Trophoblast cell (in vitro differentiated cells and primary cell): ENCODE results near the gene MMUT.

ENCODE experiments used
- DNase-seq, 2 donors: peaks; one replicate each; pipeline ENCODE4 v3.0.0-alpha.2; 2016
- H2AFZ ChIP-seq: 2 replicates; pipeline ENCODE4 v1.6.1; 2013; ENCODE audit warnings: low read length, moderate library complexity, mild to moderate bottlenecking; ENCODE audit not compliant: insufficient read depth, poor library complexity
- H2AK5ac ChIP-seq: 2 replicates; pipeline ENCODE4 v1.6.1; 2013; ENCODE audit warnings: mild to moderate bottlenecking, low read length
- H2BK120ac ChIP-seq: 2 replicates; pipeline ENCODE4 v1.6.1; 2013; ENCODE audit warnings: low read length, mild to moderate bottlenecking, moderate library complexity; ENCODE audit not compliant: insufficient read depth, poor library complexity
- H2BK12ac ChIP-seq: 2 replicates; pipeline ENCODE4 v1.6.1; 2013; ENCODE audit warnings: mild to moderate bottlenecking, low read length, moderate library complexity
- H2BK5ac ChIP-seq: 2 replicates; pipeline ENCODE4 v1.6.1; 2013; ENCODE audit warnings: low read length, low read depth, moderate library complexity, mild to moderate bottlenecking; ENCODE audit not compliant: poor library complexity
- H3K14ac ChIP-seq: 2 replicates; pipeline ENCODE4 v1.6.1; 2013; ENCODE audit warnings: mild to moderate bottlenecking, low read length
- H3K18ac ChIP-seq: 2 replicates; pipeline ENCODE4 v1.6.1; 2013; ENCODE audit warnings: mild to moderate bottlenecking, low read length
- H3K23ac ChIP-seq: 2 replicates; pipeline ENCODE4 v1.6.1; 2013; ENCODE audit warnings: low read length
- H3K27ac ChIP-seq: 2 replicates; pipeline ENCODE4 v1.5.1; 2013; ENCODE audit warnings: low read depth, mild to moderate bottlenecking, inconsistent platforms, low read length, moderate library complexity
- H3K27me3 ChIP-seq: 2 replicates; pipeline ENCODE4 v1.6.1; 2013; ENCODE audit warnings: inconsistent platforms, mild to moderate bottlenecking, low read length, moderate library complexity; ENCODE audit not compliant: insufficient read depth
- H3K36me3 ChIP-seq, 2 experiments: 1 replicate in 1 of 2; 2 replicates in 1 of 2; pipeline ENCODE4 v1.6.1; 2013; ENCODE audit warnings: low read length in 2 of 2, mild to moderate bottlenecking in 2 of 2, moderate library complexity in 1 of 2; ENCODE audit not compliant: insufficient read depth in 2 of 2, control insufficient read depth in 1 of 2
- H3K4ac ChIP-seq: 2 replicates; pipeline ENCODE4 v1.6.1; 2013; ENCODE audit warnings: low read depth, mild to moderate bottlenecking, low read length, moderate library complexity
- H3K4me1 ChIP-seq, 2 experiments: 1 replicate in 1 of 2; 2 replicates in 1 of 2; pipeline ENCODE4 v1.6.1; 2013; ENCODE audit warnings: low read length in 2 of 2, mild to moderate bottlenecking in 2 of 2, moderate library complexity in 1 of 2; ENCODE audit not compliant: insufficient read depth in 2 of 2, control insufficient read depth in 1 of 2
- H3K4me2 ChIP-seq: 2 replicates; pipeline ENCODE4 v1.6.1; 2013; ENCODE audit warnings: inconsistent platforms, mild to moderate bottlenecking, low read length, moderate library complexity
- H3K4me3 ChIP-seq: 2 replicates; pipeline ENCODE4 v1.5.1; 2013; ENCODE audit warnings: mild to moderate bottlenecking, low read depth, low read length, inconsistent platforms
- H3K79me1 ChIP-seq: one replicate; pipeline ENCODE4 v1.6.1; 2013; ENCODE audit warnings: low read length
- H3K79me2 ChIP-seq: 2 replicates; pipeline ENCODE4 v1.6.1; 2013; ENCODE audit warnings: low read length, mild to moderate bottlenecking; ENCODE audit not compliant: control insufficient read depth, insufficient read depth, poor library complexity
- H3K9ac ChIP-seq: 2 replicates; pipeline ENCODE4 v1.6.1; 2013; ENCODE audit warnings: mild to moderate bottlenecking, low read length
- H3K9me3 ChIP-seq: 2 replicates; pipeline ENCODE4 v1.6.1; 2013; ENCODE audit warnings: low read depth, mild to moderate bottlenecking, control low read depth, inconsistent platforms, low read length; ENCODE audit not compliant: insufficient read depth
- H4K12ac ChIP-seq: 2 replicates; pipeline ENCODE4 v1.6.1; 2013; ENCODE audit warnings: low read depth, mild to moderate bottlenecking, low read length, moderate library complexity
- H4K8ac ChIP-seq: 2 replicates; pipeline ENCODE4 v1.6.1; 2013; ENCODE audit warnings: low read depth, mild to moderate bottlenecking, low read length, moderate library complexity
- H4K91ac ChIP-seq: one replicate; pipeline ENCODE4 v1.6.1; 2013; ENCODE audit warnings: low read depth, mild to moderate bottlenecking, low read length, moderate library complexity
- WGBS: extraction: QIAGEN DNeasy Blood & Tissue Kit; methylation state at CpG from one replicate; pipeline ENCODE4 v1.1.7; 2013; ENCODE audit warnings: missing lambda C conversion rate; ENCODE audit not compliant: insufficient read length, insufficient coverage; ENCODE audit errors: extremely low coverage; 5-methylcytosine and 5-hydroxymethylcytosine counted together

Gene MMUT

GRCh38 chr6:49415358-49415757 lies 47.7 kb downstream of the MMUT start:
- H3K4me3 ChIP-seq, result no peak overlapping the region
- DNase-seq, result no peak
- no peak overlapping the region for H2BK12ac ChIP-seq
- no peak overlapping the region for H2AK5ac ChIP-seq
- H2BK5ac ChIP-seq, result no peak overlapping the region
- WGBS, result no CpG with 5 or more reads among the region's 1 CpG
- no peak overlapping the region for H3K18ac ChIP-seq
- no peak overlapping the region for H3K4me2 ChIP-seq
- H3K79me1 ChIP-seq, result no peaks in the 10 kb centered on the region
- H3K79me2 ChIP-seq, result no peaks in the 10 kb centered on the region
- no peak overlapping the region for H3K4ac ChIP-seq
- no peaks in the 10 kb centered on the region for H3K4me1 ChIP-seq
- H4K8ac ChIP-seq, result no peak overlapping the region
- H2AFZ ChIP-seq, result no peak overlapping the region
- H3K14ac ChIP-seq, result no peak overlapping the region
- H3K27me3 ChIP-seq, result no peaks in the 10 kb centered on the region
- H4K12ac ChIP-seq, result no peak overlapping the region
- H3K36me3 ChIP-seq, result no peaks in the 10 kb centered on the region
- no peak overlapping the region for H4K91ac ChIP-seq
- no peak overlapping the region for H3K23ac ChIP-seq
- H3K9me3 ChIP-seq, result no peaks in the 10 kb centered on the region
- H2BK120ac ChIP-seq, result no peak overlapping the region
- H3K9ac ChIP-seq, result no peak overlapping the region
- H3K27ac ChIP-seq, result no peak overlapping the region

GRCh38 chr6:49410564-49410963 lies 52.5 kb downstream of the MMUT start:
- Histone ChIP-seq H3K4me3 (no peak overlapping the region), H4K12ac (no peak overlapping the region), H3K14ac (no peak overlapping the region), H4K8ac (no peak overlapping the region), H3K23ac (no peak overlapping the region), H3K9me3 (no peaks in the 10 kb centered on the region), H2BK5ac (no peak overlapping the region), H3K4me2 (no peak overlapping the region), H3K4me1 (no peaks in the 10 kb centered on the region), H3K18ac (no peak overlapping the region), H2BK12ac (no peak overlapping the region), H3K79me1 (no peaks in the 10 kb centered on the region), H3K27me3 (no peaks in the 10 kb centered on the region), H3K4ac (no peak overlapping the region), H4K91ac (no peak overlapping the region), H2BK120ac (no peak overlapping the region), H3K27ac (no peak overlapping the region), H2AFZ (no peak overlapping the region), H2AK5ac (no peak overlapping the region), H3K79me2 (no peaks in the 10 kb centered on the region), H3K9ac (no peak overlapping the region), H3K36me3 (no peaks in the 10 kb centered on the region)
- no CpG with 5 or more reads among the region's 3 CpGs for WGBS
- no peak for DNase-seq

- Histone ChIP-seq H3K79me1 (no peaks in the 10 kb centered on the region), H2BK5ac (no peak overlapping the region), H3K79me2 (no peaks in the 10 kb centered on the region), H3K27ac (no peak overlapping the region), H3K36me3 (no peaks in the 10 kb centered on the region), H3K27me3 (no peaks in the 10 kb centered on the region), H2BK120ac (no peak overlapping the region), H4K12ac (no peak overlapping the region), H3K4me3 (no peak overlapping the region), H3K4me1 (no peaks in the 10 kb centered on the region), H4K8ac (no peak overlapping the region), H3K14ac (no peak overlapping the region), H3K18ac (no peak overlapping the region), H2BK12ac (no peak overlapping the region), H3K23ac (no peak overlapping the region), H3K4me2 (no peak overlapping the region), H3K9ac (no peak overlapping the region), H2AFZ (no peak overlapping the region), H3K4ac (no peak overlapping the region), H2AK5ac (no peak overlapping the region), H4K91ac (no peak overlapping the region), H3K9me3 (no peaks in the 10 kb centered on the region)
- peak; percentile 58 to 86 for DNase-seq
- WGBS, result no CpG with 5 or more reads among the region's 9 CpGs
Measured at GRCh38 chr6:49409951-49410542, 53.0 kb downstream of the MMUT start.

- no peak overlapping the region for H2AFZ ChIP-seq
- H4K91ac ChIP-seq, result no peak overlapping the region
- H2AK5ac ChIP-seq, result no peak overlapping the region
- no peak overlapping the region for H2BK12ac ChIP-seq
- no peak overlapping the region for H4K12ac ChIP-seq
- H3K23ac ChIP-seq, result no peak overlapping the region
- H3K9ac ChIP-seq, result no peak overlapping the region
- H3K79me2 ChIP-seq, result no peaks in the 10 kb centered on the region
- H3K14ac ChIP-seq, result no peak overlapping the region
- no peak overlapping the region for H3K4me3 ChIP-seq
- H3K4me1 ChIP-seq, result no peaks in the 10 kb centered on the region
- H3K18ac ChIP-seq, result no peak overlapping the region
- WGBS, result no CpG with 5 or more reads among the region's 5 CpGs
- DNase-seq, result no peak
- no peak overlapping the region for H2BK120ac ChIP-seq
- H3K27ac ChIP-seq, result no peak overlapping the region
- H3K27me3 ChIP-seq, result no peaks in the 10 kb centered on the region
- no peak overlapping the region for H2BK5ac ChIP-seq
- H3K4ac ChIP-seq, result no peak overlapping the region
- H3K9me3 ChIP-seq, result no peaks in the 10 kb centered on the region
- H4K8ac ChIP-seq, result no peak overlapping the region
- no peak overlapping the region for H3K4me2 ChIP-seq
- no peaks in the 10 kb centered on the region for H3K79me1 ChIP-seq
- no peaks in the 10 kb centered on the region for H3K36me3 ChIP-seq
Measured at GRCh38 chr6:49406250-49406970, 56.6 kb downstream of the MMUT start.
